Putamen (tissue), 1 donor: ENCODE results near the gene UXT.
"Not testable (repeated sequence)": the region's sequence is repeated elsewhere in the genome, so short reads cannot be mapped to it uniquely, and the experiment has no call there.

Experiments used
- DNase-seq: peaks from one replicate; pipeline ENCODE4 v3.0.0-alpha.2; 2016; ENCODE audit warnings: low spot score

Gene UXT

DNA sequence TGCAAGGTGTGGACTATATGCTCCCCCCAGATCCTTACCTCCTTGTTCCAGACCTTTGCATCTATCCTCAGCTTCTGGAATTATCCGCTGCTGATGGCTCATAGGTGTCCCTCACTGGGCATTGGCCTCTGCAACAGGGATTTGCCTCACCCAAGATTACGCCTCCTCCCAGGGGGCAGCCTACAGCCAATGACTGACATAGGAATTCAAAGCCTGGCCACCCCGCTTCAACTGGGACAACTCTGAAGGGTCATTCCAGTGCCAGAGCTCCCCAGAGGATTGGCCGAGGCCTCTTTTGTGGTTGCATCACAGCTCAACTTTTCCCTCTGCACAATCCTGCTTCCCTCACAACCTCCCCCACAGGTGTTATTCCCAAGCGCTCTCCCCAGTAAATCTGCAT is 44.4 kb downstream of the UXT start:
- no peak for DNase-seq

DNA sequence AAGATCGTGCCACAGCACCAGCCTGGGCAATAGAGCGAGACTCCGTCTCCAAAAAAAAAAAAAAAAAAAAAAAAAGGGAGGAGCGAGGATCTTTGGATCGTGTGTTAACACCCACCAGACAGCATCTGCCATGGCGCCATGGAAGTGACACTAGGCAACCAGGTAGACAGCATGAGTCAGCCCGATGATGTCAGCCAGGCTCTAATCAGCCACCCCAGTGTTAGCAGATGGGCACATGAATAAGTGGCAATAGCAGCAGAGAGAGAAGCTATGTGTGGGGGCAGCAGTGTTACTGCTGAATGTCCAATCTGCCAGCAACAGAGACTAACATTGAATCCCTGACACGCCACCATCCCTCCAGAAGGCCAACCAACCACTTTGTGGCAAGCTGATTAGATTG is 45.9 kb downstream of the UXT start:
- DNase-seq = no peak

DNA sequence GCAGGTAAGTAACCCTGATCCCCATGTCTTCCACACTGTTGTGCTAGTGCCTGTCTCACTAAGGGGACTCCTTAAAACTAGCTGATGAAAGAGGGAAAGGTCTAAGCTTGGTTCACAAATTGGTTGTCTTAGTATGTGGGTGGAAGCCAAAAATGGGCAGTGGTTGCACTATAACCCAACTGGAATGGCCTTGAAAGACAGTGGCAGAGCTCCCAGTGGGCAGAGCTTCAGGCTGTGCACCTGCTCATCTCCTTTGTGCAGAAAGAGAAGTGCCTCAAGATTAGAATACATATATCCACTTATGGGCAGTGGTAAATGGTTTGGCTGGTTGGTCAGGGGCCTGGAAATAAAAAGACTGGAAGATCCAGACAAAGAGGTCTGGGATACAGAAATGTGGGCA is 46.6 kb downstream of the UXT start:
- DNase-seq = no peak

DNA sequence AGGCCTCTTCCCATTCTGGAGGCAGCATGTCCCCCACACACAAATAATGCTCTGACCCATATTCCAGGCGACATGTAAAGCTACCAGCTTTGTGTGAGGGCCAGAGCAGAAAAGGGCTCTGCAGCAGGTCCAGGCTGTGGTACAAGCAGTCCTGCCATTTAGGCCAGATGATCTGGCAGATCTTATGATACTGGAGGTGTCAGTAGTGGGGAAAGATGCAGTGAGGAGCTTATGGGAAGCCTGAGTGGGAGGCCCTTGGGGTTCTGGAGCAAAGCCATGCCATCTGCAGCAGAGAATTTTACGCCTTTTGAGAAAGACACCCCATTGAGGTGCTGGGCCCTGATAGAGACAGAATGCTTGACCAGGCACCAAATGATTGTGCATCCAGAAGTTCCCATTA is 47.1 kb downstream of the UXT start:
- no peak for DNase-seq

DNA sequence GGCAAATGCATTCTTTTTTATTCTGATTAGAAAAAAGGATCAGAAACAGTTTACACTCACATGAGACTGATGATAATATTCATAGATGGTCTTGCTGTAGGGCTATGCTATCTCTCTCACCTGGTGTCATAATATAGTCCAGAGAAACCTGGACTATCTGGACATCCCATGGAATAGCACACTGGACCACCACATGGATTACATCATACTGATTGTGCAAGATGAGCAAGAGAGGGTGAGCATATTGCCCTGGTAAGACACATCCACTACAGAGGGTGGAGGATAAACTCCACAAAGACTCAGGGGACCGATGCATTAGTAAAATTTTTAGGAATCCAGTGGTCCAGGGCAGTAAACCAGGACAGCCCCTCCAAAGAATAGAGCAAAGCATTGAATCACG is 47.5 kb downstream of the UXT start:
- DNase-seq = no peak

DNA sequence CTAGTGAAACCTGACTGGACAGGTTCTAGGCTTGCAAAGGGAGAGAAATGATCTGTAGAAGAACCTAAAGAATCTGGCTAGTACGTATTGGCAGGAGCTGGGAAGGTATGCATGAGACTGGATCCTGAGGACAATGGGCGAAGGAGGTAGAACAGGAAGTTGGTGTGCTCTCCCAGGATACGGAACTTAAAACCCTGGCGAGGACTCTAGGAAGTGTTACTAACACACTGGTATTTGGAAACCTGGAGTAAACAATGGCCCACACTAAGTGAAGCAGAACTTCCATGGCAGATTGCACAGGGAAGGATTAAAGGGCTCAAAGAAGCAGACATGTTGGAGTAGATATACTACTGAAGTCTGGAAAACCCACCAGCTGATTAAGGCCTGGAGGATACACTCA is 48.5 kb downstream of the UXT start:
- DNase-seq = no peak

DNA sequence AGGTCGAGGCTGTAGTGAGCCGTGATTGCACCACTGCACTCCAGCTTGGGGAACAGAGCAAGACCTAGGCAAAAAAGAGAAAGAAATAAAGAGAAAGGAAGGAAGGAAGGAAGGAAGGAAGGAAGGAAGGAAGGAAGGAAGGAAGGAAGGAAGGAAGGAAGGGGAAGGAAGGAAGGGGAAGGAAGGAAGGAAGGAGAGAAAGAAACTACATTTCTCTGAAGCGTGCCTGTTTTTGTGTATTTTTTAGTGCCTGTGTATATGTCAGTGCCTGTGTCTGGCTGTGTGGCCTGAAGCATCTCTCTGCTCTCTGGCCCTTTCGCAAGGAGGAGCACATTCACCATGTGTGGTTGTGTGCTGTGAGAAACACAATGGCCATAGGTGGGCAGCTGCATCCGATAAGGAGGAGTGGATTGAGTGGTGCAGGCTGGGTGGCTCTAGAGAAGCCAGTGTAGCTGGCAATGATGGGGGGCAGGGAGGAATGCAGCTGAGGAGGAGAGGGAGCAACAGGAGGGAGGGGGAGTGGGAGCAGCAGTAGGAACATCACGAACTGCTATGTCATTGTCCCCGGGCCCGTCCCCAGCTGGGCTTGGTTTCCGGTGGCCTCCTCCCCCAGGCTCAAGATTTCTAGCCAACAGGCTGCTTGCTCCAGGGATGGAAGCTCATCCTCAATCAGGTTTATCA is 50.7 kb downstream of the UXT start:
- DNase-seq = no peak

DNA sequence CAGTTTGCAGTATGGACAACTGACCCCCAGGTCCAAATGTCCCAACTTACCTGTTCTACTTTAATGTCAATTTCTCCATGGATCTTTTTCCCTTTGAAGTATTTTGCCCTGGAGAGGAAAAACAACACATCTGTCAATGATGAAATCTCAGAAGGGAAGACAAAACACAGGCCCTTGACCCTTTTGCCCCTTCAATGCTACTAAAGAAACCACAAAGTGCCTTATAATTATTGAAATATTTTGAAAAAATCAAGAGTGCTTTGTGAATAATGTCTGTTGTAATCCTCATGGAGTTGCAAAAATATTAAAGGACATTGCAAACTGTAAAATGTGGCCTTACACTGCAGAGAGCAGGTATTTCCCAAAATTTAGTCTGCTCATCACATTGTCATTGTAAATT is 51.9 kb downstream of the UXT start:
- DNase-seq = no peak

DNA sequence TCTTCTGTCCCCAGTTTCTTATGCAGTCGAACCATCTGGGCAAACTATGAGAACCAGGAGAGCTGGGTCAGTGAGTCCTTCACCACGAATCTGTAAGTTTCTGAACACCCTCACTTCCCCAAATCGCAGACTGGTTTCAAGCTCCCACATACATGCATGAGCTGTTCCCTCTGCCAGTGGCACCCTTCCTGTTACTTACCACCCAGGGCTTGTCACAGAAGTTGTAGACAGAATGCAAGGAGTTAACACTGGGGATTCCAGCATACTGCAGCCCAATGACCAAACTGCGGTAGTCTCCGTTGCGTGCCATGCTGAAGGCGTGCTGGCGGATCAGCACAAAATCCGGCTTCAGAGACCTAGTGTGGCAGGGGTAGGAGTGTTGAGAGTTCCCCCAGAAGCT is 54.0 kb downstream of the UXT start:
- DNase-seq = no peak

DNA sequence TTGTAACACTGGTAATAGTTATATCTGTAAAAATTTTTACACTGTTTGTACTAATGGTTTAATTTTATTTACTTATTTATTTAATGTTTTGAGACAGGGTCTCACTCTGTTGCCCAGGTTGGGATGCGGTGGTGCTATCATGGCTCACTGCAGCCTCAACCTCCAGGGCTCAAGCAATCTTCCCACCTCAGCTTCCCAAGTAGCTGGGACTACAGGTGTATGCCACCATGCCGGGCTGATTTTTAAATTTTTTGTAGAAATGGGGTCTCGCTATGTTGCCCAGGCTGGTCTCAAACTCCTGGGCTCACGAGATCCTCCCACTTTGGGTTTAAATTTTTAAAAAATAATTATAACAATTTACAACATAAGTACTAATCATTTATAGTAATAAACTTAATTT is 55.9 kb downstream of the UXT start:
- DNase-seq = not testable (repeated sequence)
